SU-DHL-6 (cell line): Measurements from ENCODE around the gene TPST1.

ENCODE experiments used
- H2AFZ ChIP-seq: fragments of 200-600 bp; sonication (generic); 2 replicates; pipeline ENCODE4 v1.6.1; 2014; ENCODE audit warnings: low read depth, mild to moderate bottlenecking, moderate library complexity, mixed read lengths, antibody characterized with exemption, low read length; ENCODE audit not compliant: severe bottlenecking
- H3F3A ChIP-seq: fragments of 200-600 bp; shearing (Covaris generic); 2 replicates; pipeline ENCODE4 v1.6.0; 2016; ENCODE audit warnings: antibody characterized with exemption, mild to moderate bottlenecking; ENCODE audit not compliant: insufficient read depth
- H3K27ac ChIP-seq: fragments of 200-600 bp; sonication (generic); 2 replicates; pipeline ENCODE4 v1.5.1; 2016; ENCODE audit warnings: low read depth, mild to moderate bottlenecking, low read length, moderate library complexity, mixed read lengths
- H3K27me3 ChIP-seq: fragments of 200-600 bp; sonication (generic), shearing (Covaris generic); 2 replicates; pipeline ENCODE4 v1.6.0; 2014; ENCODE audit warnings: mild to moderate bottlenecking, low read length
- H3K36me3 ChIP-seq: fragments of 200-600 bp; sonication (generic); 2 replicates; pipeline ENCODE4 v1.6.1; 2014; ENCODE audit warnings: mild to moderate bottlenecking, low read length, mixed read lengths
- H3K4me2 ChIP-seq: fragments of 300-600, 200-600 bp; shearing (Covaris generic), sonication (generic); 2 replicates; pipeline ENCODE4 v1.6.0; 2014; ENCODE audit warnings: low read length, low read depth, mild to moderate bottlenecking; ENCODE audit not compliant: poor library complexity, severe bottlenecking
- H3K4me3 ChIP-seq: fragments of 200-600 bp; sonication (generic); 2 replicates; pipeline ENCODE4 v1.5.1; 2014; ENCODE audit warnings: antibody characterized with exemption, low read length, mild to moderate bottlenecking, mixed read lengths; ENCODE audit not compliant: insufficient read depth, poor library complexity, severe bottlenecking
- H3K79me2 ChIP-seq: fragments of 200-600 bp; sonication (generic); 2 replicates; pipeline ENCODE4 v1.6.1; 2014; ENCODE audit warnings: mild to moderate bottlenecking, low read length, moderate library complexity; ENCODE audit not compliant: insufficient read depth
- H3K9ac ChIP-seq: fragments of 200-600 bp; sonication (generic); 2 replicates; pipeline ENCODE4 v1.7.0; 2014; ENCODE audit warnings: mild to moderate bottlenecking, low read length
- H3K9me2 ChIP-seq: fragments of 200-600 bp; sonication (generic); replicated peaks from 2 replicates; pipeline ENCODE4 v1.6.1; 2014; ENCODE audit warnings: low read length; ENCODE audit not compliant: insufficient read depth
- H3K9me3 ChIP-seq: fragments of 200-600 bp; sonication (generic); 2 replicates; pipeline ENCODE4 v1.6.1; 2014; ENCODE audit warnings: low read length, mixed read lengths; ENCODE audit not compliant: insufficient read depth
- H4K20me1 ChIP-seq: fragments of 200-600 bp; sonication (generic); 2 replicates; pipeline ENCODE4 v1.6.1; 2014; ENCODE audit warnings: low read depth, mild to moderate bottlenecking, antibody characterized with exemption, low read length, moderate library complexity, mixed read lengths
- EZH2phosphoT487 ChIP-seq: fragments of 200-600 bp; sonication (generic), shearing (Covaris generic); conservative IDR thresholded peaks from 2 replicates; pipeline ENCODE4 v1.6.1; 2018; ENCODE audit warnings: mild to moderate bottlenecking, antibody characterized with exemption, low read length, moderate library complexity, mixed read lengths
- TF ChIP-seq, protein P1 (sequence below): fragments of 200-600 bp; sonication (generic); IDR thresholded peaks from one replicate; pipeline ENCODE4 v1.5.1; 2017; ENCODE audit warnings: antibody characterized with exemption, mild to moderate bottlenecking, low read length, moderate library complexity; ENCODE audit not compliant: insufficient read depth, poor library complexity, severe bottlenecking

The TPST1 gene

DNA sequence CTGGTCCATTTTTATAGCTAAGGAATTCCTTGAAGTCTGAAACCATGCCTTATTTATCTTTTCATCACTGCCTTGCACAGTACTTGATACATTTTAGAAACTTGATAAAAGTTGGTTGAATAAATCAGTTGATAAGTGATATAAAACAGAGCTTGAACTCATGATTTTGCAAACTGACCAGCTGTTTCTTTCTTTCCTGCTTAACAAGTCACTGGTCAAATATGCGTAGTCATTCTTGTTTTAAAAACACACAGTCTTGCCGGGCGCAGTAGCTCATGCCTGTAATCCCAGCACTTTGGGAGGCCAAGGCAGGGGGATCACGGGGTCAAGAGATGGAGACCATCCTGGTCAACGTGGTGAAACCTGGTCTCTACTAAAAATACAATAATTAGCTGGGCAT, 6.3 kb downstream of the TPST1 start:
- no peaks in the 10 kb centered on the region for H3K27me3 ChIP-seq
- H2AFZ ChIP-seq = no peak overlapping the region
- no peak overlapping the region for H3K4me2 ChIP-seq
- no peak overlapping the region for H3K9ac ChIP-seq
- no peaks in the 10 kb centered on the region for H3K9me3 ChIP-seq
- TF ChIP-seq, protein P1, sequence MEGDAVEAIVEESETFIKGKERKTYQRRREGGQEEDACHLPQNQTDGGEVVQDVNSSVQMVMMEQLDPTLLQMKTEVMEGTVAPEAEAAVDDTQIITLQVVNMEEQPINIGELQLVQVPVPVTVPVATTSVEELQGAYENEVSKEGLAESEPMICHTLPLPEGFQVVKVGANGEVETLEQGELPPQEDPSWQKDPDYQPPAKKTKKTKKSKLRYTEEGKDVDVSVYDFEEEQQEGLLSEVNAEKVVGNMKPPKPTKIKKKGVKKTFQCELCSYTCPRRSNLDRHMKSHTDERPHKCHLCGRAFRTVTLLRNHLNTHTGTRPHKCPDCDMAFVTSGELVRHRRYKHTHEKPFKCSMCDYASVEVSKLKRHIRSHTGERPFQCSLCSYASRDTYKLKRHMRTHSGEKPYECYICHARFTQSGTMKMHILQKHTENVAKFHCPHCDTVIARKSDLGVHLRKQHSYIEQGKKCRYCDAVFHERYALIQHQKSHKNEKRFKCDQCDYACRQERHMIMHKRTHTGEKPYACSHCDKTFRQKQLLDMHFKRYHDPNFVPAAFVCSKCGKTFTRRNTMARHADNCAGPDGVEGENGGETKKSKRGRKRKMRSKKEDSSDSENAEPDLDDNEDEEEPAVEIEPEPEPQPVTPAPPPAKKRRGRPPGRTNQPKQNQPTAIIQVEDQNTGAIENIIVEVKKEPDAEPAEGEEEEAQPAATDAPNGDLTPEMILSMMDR = no peak
- no peak for TF ChIP-seq EZH2phosphoT487
- no peaks in the 10 kb centered on the region for H3K79me2 ChIP-seq
- no peaks in the 10 kb centered on the region for H3K9me2 ChIP-seq
- no peak overlapping the region for H3K4me3 ChIP-seq
- H3K27ac ChIP-seq = no peak overlapping the region
- H3K36me3 ChIP-seq = no peaks in the 10 kb centered on the region
- H4K20me1 ChIP-seq = 0 out of 2 replicates have a peak, but pooled peaks cover 5% of the 10 kb centered on the region
- H3F3A ChIP-seq = no peaks in the 10 kb centered on the region; the same call in 1 of the 2 replicates

DNA sequence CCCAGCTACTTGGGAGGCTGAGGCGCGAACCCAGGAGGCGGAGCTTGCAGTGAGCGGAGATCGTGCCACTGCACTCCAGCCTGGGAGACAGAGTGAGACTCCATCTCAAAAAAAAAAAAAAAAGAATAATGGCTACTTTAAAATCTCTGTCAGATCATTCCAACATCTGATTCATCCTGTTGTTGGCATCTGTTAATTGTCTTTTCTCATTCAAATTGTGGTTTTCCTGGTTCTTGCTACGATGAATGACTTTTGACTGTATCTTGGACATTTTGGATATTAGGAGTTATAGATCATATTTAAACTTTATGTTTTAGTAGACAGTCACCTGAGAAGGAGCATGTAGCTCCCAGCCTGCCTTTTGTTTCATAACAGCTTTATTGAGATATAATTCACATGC, 8.5 kb downstream of the TPST1 start:
- Histone ChIP-seq H3K36me3 (no peaks in the 10 kb centered on the region), H2AFZ (no peak overlapping the region), H3K9me3 (no peaks in the 10 kb centered on the region), H3K9me2 (no peaks in the 10 kb centered on the region), H3F3A (no peaks in the 10 kb centered on the region), H3K79me2 (no peaks in the 10 kb centered on the region), H3K9ac (no peak overlapping the region), H3K27me3 (no peaks in the 10 kb centered on the region), H3K4me2 (no peak overlapping the region), H3K4me3 (no peak overlapping the region), H4K20me1 (0 out of 2 replicates have a peak, but pooled peaks cover 5% of the 10 kb centered on the region), H3K27ac (no peak overlapping the region)
- TF ChIP-seq, protein P1 = no peak
- no peak for TF ChIP-seq EZH2phosphoT487

DNA sequence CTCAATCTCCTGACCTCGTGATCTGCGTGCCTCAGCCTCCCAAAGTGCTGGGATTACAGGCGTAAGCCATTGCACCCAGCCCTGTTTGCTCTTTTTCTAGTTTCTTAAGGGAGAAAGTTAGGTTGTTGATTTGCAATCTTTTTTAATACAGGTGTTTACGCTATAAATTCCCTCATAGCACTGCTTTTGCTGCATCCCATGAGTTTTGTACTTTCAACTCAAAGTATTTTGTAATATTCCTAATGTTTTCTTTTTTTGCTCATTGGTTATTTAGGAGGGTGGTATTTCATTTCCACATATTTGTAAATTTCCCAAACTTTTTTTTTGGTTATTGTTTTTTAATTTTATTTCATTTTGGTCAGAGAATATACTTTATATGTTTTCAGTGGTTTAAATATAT, 11.6 kb downstream of the TPST1 start:
- TF ChIP-seq EZH2phosphoT487 = no peak
- TF ChIP-seq, protein P1 = no peak
- H3K79me2 ChIP-seq = no peaks in the 10 kb centered on the region
- no peaks in the 10 kb centered on the region for H3F3A ChIP-seq
- no peaks in the 10 kb centered on the region for H3K9me3 ChIP-seq
- H3K9me2 ChIP-seq = no peaks in the 10 kb centered on the region
- H3K36me3 ChIP-seq = no peaks in the 10 kb centered on the region
- H3K4me2 ChIP-seq = no peak overlapping the region
- 0 out of 2 replicates have a peak, but pooled peaks cover 5% of the 10 kb centered on the region for H4K20me1 ChIP-seq
- no peak overlapping the region for H3K9ac ChIP-seq
- no peak overlapping the region for H3K4me3 ChIP-seq
- H2AFZ ChIP-seq = no peak overlapping the region
- H3K27me3 ChIP-seq = no peaks in the 10 kb centered on the region
- no peak overlapping the region for H3K27ac ChIP-seq

DNA sequence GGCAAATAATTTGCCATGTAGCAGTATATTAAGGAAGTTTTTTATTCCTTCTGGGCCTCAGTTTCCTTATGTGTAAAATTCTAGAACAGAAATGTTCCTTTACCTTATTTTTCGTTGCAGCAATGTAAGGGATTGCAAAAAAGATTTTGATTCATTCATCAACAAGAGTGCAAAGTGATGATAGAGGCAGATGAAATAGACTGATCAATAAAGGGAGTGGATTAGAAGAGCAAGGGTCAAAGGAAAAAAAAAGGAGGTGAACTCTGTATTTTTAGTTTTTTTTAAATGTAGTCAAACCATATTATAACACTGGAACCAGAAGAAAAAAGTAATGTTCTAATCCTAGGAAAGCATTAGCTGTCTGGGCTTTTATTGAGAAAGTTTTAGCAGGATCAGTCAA, 14.7 kb downstream of the TPST1 start:
- Histone ChIP-seq H3K4me2 (no peak overlapping the region), H3K9ac (no peak overlapping the region), H2AFZ (no peak overlapping the region), H3K4me3 (no peak overlapping the region), H3K27me3 (no peaks in the 10 kb centered on the region), H3K79me2 (no peaks in the 10 kb centered on the region), H4K20me1 (no peaks in the 10 kb centered on the region), H3F3A (no peaks in the 10 kb centered on the region), H3K36me3 (no peaks in the 10 kb centered on the region), H3K9me3 (no peaks in the 10 kb centered on the region), H3K9me2 (no peaks in the 10 kb centered on the region), H3K27ac (no peak overlapping the region)
- TF ChIP-seq, protein P1 = no peak
- no peak for TF ChIP-seq EZH2phosphoT487
